Central memory CD8-positive, alpha-beta T cell (primary cell): Measurements from ENCODE around the gene PINK1.
A peak's percentile ranks its signal among the peaks of the same experiment; 100 is the strongest.
"Not testable (repeated sequence)": the region's sequence is repeated elsewhere in the genome, so short reads cannot be mapped to it uniquely, and the experiment has no call there.

Experiments
- ATAC-seq: fragments of 150-1000 bp; cut with Tn5 transposase; replicated peaks from 2 replicates; pipeline ENCODE4 v1.10.0; 2022; ENCODE audit warnings: mild to moderate bottlenecking, moderate FRiP score, moderate number of reproducible peaks; ENCODE audit not compliant: poor library complexity, severe bottlenecking; ENCODE audit errors: extremely low read depth
- DNase-seq, 2 donors: peaks; one replicate each; pipeline ENCODE4 v3.0.0; 2021; ENCODE audit warnings: low spot score in 2 of 2
- H3K27ac Mint-ChIP-seq: one replicate; pipeline ENCODE4 v1.8.0; 2022; ENCODE audit warnings: low read depth, mild to moderate bottlenecking, moderate library complexity, mixed read lengths
- H3K27me3 Mint-ChIP-seq: one replicate; pipeline ENCODE4 v1.8.0; 2022; ENCODE audit warnings: mixed read lengths
- H3K36me3 Mint-ChIP-seq: one replicate; pipeline ENCODE4 v1.8.0; 2022; ENCODE audit warnings: mild to moderate bottlenecking, moderate library complexity, mixed read lengths; ENCODE audit not compliant: insufficient read depth
- H3K4me1 Mint-ChIP-seq: one replicate; pipeline ENCODE4 v1.8.0; 2022; ENCODE audit warnings: mixed read lengths
- H3K4me3 Mint-ChIP-seq: one replicate; pipeline ENCODE4 v1.8.0; 2022; ENCODE audit warnings: mild to moderate bottlenecking, moderate library complexity, mixed read lengths
- H3K9me3 Mint-ChIP-seq: one replicate; pipeline ENCODE4 v1.8.0; 2022; ENCODE audit warnings: mixed read lengths

The PINK1 gene

GRCh38 chr1:20601129-20601825 lies 32.0 kb upstream of the PINK1 start:
- no peaks in the 10 kb centered on the region for H3K36me3 Mint-ChIP-seq
- no peak for DNase-seq
- no peak for ATAC-seq
- H3K9me3 Mint-ChIP-seq: no peaks in the 10 kb centered on the region
- H3K4me1 Mint-ChIP-seq: no peaks in the 10 kb centered on the region
- no peak overlapping the region for H3K27ac Mint-ChIP-seq
- H3K27me3 Mint-ChIP-seq: peaks cover 28% of the 10 kb centered on the region
- no peak overlapping the region for H3K4me3 Mint-ChIP-seq

- Mint-ChIP-seq H3K9me3 (no peaks in the 10 kb centered on the region), H3K27me3 (peaks cover 40% of the 10 kb centered on the region), H3K4me3 (no peak overlapping the region), H3K4me1 (no peaks in the 10 kb centered on the region), H3K36me3 (no peaks in the 10 kb centered on the region), H3K27ac (no peak overlapping the region)
- DNase-seq (no peak), ATAC-seq (no peak)
Observed at GRCh38 chr1:20602851-20603450, 30.3 kb upstream of the PINK1 start.

GRCh38 chr1:20603504-20604464 lies 29.5 kb upstream of the PINK1 start:
- ATAC-seq (no peak), DNase-seq (no peak)
- Mint-ChIP-seq H3K4me1 (no peaks in the 10 kb centered on the region), H3K4me3 (no peak overlapping the region), H3K9me3 (no peaks in the 10 kb centered on the region), H3K27me3 (peaks cover 39% of the 10 kb centered on the region), H3K27ac (no peak overlapping the region), H3K36me3 (no peaks in the 10 kb centered on the region)

DNA sequence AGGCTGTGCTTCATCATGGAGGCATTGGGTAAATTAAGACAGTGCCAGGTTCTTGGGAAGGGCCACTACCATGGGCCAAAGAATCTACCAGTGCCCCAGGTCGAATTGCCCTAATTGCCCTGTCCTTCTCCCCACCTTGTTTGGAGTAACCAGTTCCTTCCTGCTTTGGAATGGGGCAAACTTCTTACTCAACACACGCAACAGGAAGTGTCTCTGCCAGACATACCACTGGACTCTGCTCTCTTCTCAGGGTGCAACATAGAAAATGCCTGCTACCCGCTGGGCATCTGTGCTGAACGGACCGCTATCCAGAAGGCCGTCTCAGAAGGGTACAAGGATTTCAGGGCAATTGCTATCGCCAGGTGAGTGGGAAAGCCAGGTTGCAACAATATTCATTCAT lies 28.6 kb upstream of the PINK1 start:
- Mint-ChIP-seq H3K4me1 (no peaks in the 10 kb centered on the region), H3K27ac (no peak overlapping the region), H3K27me3 (peaks cover 33% of the 10 kb centered on the region), H3K9me3 (no peaks in the 10 kb centered on the region), H3K36me3 (no peaks in the 10 kb centered on the region), H3K4me3 (no peak overlapping the region)
- ATAC-seq: no peak
- no peak for DNase-seq

GRCh38 chr1:20606801-20607570 lies 26.3 kb upstream of the PINK1 start:
- not testable (repeated sequence) for DNase-seq, H3K36me3 Mint-ChIP-seq, H3K9me3 Mint-ChIP-seq, ATAC-seq, H3K27ac Mint-ChIP-seq, H3K4me1 Mint-ChIP-seq, H3K4me3 Mint-ChIP-seq
- peaks cover 28% of the 10 kb centered on the region for H3K27me3 Mint-ChIP-seq

GRCh38 chr1:20609541-20609940 lies 23.7 kb upstream of the PINK1 start:
- Mint-ChIP-seq H3K27me3 (peaks cover 28% of the 10 kb centered on the region), H3K36me3 (no peaks in the 10 kb centered on the region), H3K27ac (no peak overlapping the region), H3K4me3 (no peak overlapping the region), H3K9me3 (no peaks in the 10 kb centered on the region), H3K4me1 (no peaks in the 10 kb centered on the region)
- ATAC-seq: no peak
- DNase-seq: no peak

DNA sequence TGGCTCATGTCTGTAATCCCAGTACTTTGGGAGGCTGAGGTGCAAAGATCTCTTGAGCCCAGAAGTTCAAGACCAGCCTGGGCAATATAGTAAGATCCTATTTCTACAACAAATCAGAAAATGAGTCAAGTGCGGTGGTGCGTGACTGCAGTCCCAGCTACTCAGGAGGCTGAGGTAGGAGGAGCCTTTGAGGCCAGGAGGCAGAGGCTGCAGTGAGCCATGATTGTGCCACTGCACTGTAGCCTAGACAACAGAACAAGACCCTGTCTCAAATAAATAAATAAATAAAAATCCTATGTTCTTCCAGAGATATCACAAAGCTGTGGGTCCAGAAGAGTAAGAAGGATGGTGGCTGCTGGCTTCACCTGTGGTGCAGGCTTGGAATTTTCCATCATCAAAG lies 22.3 kb upstream of the PINK1 start:
- H3K9me3 Mint-ChIP-seq: no peaks in the 10 kb centered on the region
- no peak overlapping the region for H3K4me3 Mint-ChIP-seq
- H3K4me1 Mint-ChIP-seq: no peaks in the 10 kb centered on the region
- H3K36me3 Mint-ChIP-seq: no peaks in the 10 kb centered on the region
- ATAC-seq (no peak), DNase-seq (no peak)
- no peak overlapping the region for H3K27ac Mint-ChIP-seq
- H3K27me3 Mint-ChIP-seq: peaks cover 33% of the 10 kb centered on the region

- DNase-seq (no peak), ATAC-seq (no peak)
- Mint-ChIP-seq H3K27ac (no peak overlapping the region), H3K27me3 (peaks cover 38% of the 10 kb centered on the region), H3K4me3 (no peak overlapping the region), H3K4me1 (no peaks in the 10 kb centered on the region), H3K36me3 (no peaks in the 10 kb centered on the region), H3K9me3 (no peaks in the 10 kb centered on the region)
Observed at GRCh38 chr1:20611652-20612051, 21.6 kb upstream of the PINK1 start.

DNA sequence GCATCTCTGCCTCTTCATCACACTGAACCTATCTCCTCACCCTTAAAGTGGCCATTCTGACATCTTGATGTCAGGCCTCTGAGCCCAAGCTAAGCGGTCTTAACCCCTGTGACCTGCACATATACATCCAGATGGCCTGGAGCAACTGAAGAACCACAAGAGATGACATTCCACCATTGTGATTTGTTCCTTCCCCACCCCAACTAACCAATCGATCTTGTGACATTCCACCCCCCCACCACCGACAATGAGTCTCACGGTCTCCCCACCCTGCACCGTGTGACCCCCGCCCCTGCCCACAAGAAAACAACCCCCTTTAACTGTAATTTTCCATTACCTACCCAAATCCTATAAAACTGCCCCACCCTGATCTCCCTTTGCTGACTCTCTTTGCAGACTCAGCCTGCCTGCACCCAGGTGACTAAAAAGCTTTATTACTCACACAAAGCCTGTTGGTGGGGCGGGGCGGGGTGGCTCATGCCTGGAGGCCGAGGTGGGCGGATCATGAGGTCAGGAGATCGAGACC lies 21.0 kb upstream of the PINK1 start:
- DNase-seq (no peak), ATAC-seq (no peak)
- Mint-ChIP-seq H3K4me1 (no peaks in the 10 kb centered on the region), H3K9me3 (no peaks in the 10 kb centered on the region), H3K36me3 (no peaks in the 10 kb centered on the region), H3K27me3 (peaks cover 32% of the 10 kb centered on the region), H3K27ac (no peak overlapping the region), H3K4me3 (no peak overlapping the region)

GRCh38 chr1:20614131-20614579 lies 19.1 kb upstream of the PINK1 start:
- H3K4me3 Mint-ChIP-seq: no peak overlapping the region
- DNase-seq: no peak
- no peaks in the 10 kb centered on the region for H3K9me3 Mint-ChIP-seq
- H3K27me3 Mint-ChIP-seq: peaks cover 36% of the 10 kb centered on the region
- peak overlapping the region; percentile 33 for H3K27ac Mint-ChIP-seq
- H3K36me3 Mint-ChIP-seq: no peaks in the 10 kb centered on the region
- no peaks in the 10 kb centered on the region for H3K4me1 Mint-ChIP-seq
- ATAC-seq: no peak

DNA sequence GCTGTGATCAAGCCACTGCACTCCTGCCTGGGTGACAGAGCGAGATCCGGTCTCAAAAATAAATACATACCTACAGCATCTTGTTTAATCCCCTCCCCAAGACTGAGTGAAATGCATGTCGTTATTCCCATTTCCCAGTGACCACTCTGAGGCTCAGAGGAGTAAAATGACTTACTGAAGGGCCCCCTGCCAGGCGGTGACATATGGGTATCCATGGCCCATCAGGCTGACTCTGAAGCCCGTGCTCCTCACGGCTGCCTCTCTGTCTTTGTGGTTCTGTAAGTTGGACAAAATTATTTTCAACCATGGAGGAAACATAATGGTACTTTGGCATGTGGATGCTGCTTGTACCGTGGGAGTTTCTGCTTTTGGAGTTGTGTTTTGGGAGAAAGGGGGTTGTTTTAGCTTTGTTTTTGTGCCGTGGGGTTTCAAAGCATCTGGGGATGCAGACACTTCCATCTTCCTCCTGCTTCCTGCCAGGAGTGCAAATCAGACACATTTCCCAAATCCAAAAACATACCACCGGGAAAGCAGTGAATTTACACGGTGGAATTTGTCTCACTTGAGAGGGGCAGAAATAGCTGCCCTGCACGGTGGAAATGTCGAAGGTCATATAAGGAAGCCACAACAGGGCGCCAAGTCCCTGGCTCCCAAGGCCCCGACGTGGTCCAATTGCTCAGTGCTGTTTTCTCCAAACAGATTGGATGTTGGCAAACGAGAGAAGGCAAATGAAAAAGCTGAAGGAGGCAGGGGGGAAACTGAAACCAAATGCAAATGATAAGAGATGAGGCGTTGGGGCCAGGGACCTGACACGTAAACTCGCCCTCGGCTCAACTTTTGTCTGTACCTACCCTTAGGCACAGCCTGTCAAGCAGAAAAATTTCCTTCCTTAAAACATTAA lies 17.1 kb upstream of the PINK1 start:
- no peak overlapping the region for H3K27ac Mint-ChIP-seq
- H3K4me1 Mint-ChIP-seq: no peaks in the 10 kb centered on the region
- H3K4me3 Mint-ChIP-seq: no peak overlapping the region
- H3K36me3 Mint-ChIP-seq: no peaks in the 10 kb centered on the region
- ATAC-seq: no peak
- H3K27me3 Mint-ChIP-seq: peaks cover 47% of the 10 kb centered on the region
- DNase-seq: no peak
- H3K9me3 Mint-ChIP-seq: no peaks in the 10 kb centered on the region
